Muscle of back (tissue), 10 donors: ENCODE results near the gene NT5DC1. TPM values are rescaled to one million over a fixed set of nuclear protein-coding genes. Genes with fewer than 3 reads are reported as not detected.

ENCODE experiments used
- polyA plus RNA-seq, 10 donors: library from polyadenylated mRNA; unstranded; fragments of 120-200 nt; gene quantifications; one replicate each; pipeline ENCODE4 v1.2.1, GENCODE V29; 2013; ENCODE audit not compliant: insufficient read length in 10 of 10

The NT5DC1 gene
- polyA plus RNA-seq, 10 donors: 15.3 to 27.1 (median 21.3) TPM

Other genes with a start within 250 kb of the NT5DC1 start
- under 1 TPM; 0.39 to 0.84 (median 0.64) TPM for gene FRK, start 40.0 kb upstream of the NT5DC1 start, polyA plus RNA-seq
- under 1 TPM; 0.12 to 0.99 (median 0.26) TPM for gene COL10A1, start 25.3 kb downstream of the NT5DC1 start, polyA plus RNA-seq
- 10 to 100 TPM; 15.9 to 21.9 (median 18.8) TPM for gene TSPYL4, start 153.2 kb downstream of the NT5DC1 start, polyA plus RNA-seq
- gene TSPYL1, start 179.1 kb downstream of the NT5DC1 start, polyA plus RNA-seq: 10 to 100 TPM; 40.6 to 66.9 (median 52.0) TPM